NCI-H774 (cell line): ENCODE measurements around the gene TMEM267.
"Not testable (repeated sequence)": the region's sequence is repeated elsewhere in the genome, so short reads cannot be mapped to it uniquely, and the experiment has no call there.

ENCODE experiments used
- DNase-seq: peaks from one replicate; lab custom pipeline; 2025; lab: John Stamatoyannopoulos, UW

The TMEM267 gene, protein sequence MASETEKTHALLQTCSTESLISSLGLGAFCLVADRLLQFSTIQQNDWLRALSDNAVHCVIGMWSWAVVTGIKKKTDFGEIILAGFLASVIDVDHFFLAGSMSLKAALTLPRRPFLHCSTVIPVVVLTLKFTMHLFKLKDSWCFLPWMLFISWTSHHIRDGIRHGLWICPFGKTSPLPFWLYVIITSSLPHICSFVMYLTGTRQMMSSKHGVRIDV

DNA sequence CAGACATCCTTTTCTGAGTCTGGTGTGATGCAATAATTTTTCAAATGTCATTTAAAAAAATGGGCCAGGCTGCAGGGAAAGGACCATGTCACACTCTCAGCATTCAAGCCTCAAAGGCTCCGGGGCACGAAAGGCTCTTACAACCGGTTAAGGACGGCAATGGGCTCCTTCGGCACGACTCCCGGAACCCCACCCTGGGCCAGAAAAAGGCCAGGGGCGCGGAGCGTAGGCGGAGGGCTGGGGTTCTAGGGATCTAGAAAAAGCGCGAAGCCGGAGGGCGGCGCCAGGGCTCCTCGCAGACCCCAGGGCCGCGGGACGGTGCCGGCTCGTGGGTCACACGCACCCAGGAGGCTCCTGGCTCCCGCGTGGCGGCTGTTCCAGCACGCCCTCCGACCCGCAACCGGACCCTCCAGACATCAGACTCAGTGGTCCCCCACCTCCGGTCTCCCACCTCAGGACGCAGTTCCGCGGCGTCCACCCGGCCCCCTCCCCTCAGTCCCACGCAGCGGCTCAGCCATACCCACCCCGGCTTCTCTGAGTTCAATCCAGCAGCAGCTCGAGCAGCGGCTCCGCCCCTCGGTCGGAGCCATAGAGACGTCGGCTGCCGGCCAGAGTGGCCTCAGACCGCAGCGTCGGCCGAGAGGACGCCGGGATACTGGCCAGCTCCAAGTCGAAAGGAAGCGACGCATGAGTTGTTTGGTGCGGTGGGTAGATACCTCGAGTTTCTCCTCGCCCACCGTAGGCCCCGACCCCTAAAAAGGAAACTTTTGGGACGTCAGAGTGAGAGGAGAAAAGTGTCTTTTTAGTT lies at the start of gene TMEM267:
Gene TMEM267 (minus strand): TSS at position 568 of the 808 bp plus-strand sequence. CDS start 29,896 bp downstream, outside the sequence.
- peak; percentile 96 for DNase-seq

DNA sequence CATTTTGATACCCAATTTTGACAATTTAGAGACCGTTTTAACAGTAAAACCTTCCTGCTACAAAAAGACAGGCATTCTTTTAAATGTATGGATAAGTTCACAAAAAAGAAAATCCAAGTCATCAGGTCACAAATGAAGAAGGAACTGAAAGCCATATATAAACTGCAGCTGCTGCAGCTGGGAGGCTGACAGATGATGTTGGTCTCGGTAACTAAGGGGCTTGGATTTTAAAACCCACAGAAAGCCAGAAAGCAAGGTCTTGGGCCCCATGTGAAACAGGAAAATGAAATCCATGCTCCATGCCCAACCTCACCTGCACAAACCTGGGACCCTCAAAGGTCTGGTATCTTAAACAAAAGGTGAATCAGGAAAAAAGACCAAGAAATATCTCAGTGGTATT lies 47.0 kb upstream of the TMEM267 start:
- DNase-seq, result no peak

DNA sequence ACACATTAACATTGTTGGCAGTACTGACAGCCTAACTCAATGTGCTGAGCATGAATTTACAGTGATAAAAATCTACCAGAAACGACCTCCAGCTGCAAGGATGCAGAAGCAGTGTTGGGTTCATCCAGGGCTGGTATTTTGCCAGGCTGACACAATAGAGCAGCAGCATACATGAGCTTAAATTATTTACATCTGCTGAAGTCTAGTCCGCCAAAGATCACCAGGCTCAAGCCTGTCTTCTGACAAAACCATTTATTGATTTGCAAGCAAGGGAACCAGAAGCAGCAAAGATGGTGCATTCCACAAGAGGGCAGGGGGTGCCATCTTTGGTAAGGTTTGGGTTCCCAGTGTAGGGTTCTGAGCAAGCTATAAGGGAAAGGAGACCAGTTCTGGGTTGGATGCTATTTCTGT lies 40.0 kb upstream of the TMEM267 start:
- no peak for DNase-seq

DNA sequence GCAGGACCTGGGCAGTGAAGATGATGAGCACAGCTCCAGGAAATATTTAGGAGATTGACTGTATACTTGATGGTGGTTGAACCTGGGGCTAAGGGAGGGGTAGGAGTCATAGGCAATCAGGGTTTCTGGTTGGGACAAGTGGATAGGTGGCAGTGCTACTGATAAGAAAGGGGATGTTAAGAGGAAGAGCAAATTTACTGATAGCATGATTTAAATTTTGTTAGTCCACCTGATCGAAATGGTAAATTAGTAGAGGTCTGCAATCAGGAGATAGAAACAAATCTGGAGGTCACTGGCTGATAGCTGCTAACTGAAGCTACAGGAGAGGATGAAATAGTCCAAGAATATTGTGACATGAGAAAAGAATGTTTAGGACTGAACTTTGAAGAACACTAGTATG lies 37.0 kb upstream of the TMEM267 start:
- DNase-seq, result no peak

DNA sequence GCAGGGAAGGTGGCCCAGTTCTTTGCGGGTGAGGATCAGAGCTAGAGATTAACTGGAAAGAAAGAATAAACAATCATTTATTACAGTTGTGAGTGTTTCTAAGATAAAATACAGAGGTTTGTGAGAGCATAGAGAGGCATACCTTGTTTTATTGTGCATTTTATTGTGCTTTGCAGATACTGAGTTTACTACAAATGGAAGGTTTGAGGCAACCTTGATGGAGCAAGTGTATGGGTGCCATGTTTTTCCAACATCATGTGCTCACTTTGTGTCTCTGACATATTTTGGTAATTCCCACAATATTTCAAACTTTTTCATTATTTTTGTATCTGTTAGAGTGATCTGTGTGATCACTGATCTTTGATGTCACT lies 32.0 kb upstream of the TMEM267 start:
- DNase-seq, result no peak

DNA sequence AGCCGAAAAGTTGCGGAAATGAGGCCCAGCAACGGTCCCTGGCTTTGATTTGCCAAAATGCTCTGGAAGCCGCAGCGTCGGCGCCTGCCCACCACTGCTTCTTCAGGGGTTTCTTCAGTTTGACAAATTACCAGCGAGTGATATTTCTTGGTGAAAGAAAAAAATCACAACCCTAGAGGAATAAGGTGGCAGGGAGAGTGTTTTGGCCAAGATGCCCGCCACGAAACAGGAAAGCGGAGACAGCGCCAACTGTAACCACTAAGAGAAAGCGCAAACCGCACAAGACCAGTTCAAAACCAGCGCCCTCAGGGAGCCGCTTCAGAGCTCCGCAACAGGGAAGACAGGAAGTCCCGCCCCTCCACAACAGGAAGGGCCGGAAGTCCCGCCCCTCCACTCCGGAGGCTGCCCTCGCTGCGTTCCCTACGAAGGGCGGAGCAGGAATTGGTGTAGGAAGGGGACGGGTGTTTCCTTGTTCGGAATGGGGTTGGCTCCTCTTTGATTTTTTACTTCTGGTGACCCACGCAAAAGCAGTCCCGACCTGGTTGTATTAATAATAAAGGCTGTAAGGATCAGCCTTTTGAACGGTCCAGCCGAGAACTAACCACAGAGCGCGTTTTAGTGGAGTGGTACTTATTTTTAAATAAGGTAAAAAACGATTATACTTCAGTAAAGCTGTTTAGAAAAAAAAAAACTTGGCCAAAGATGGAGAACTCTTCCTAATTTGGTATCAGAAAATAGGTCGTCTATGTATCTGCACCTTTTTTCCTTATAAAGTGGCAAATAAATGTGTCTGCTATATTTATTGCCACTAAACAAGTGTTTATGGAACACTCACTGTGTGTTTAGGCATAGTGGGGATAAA lies 31.4 kb upstream of the TMEM267 start, which contains the start of gene C5orf34:
Gene C5orf34 (minus strand): TSS at position 333 of the 862 bp plus-strand sequence. CDS start 5,809 bp downstream, outside the sequence.
- DNase-seq, result peak; percentile 98

DNA sequence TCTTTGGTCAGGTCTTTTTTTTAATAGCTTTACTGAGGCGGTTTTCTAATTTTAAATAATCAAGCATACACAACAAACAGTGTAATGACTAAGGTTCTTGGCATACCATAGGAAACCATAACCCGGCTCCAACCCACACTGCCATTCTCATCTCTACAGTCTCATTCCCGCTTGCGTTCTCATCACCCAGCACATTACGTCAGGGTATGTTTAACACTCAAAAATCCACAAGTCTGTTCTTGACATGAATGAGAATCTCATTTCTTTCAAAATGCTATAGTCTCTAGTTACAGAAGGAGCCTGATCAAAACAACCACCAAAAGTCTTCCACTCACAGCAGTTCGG lies 30.8 kb upstream of the TMEM267 start:
- DNase-seq, result no peak

DNA sequence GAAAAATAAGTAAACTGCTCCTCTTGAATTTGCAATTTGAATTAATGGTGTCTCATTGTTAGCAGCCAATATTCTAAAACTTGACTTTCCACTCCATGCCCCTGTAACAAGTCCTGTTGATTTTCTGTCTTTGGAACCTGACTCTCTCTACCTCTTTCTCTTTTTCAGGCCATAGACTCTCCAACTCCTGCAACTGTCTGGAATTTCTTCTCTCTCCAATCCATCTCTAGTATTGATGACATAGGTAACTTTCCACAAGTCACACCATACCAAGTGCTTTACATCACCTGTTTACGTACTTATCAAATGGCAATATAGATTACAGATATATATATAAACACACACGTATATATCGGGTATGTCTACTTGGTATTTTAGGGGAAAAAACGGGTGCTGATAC lies 30.4 kb upstream of the TMEM267 start:
- DNase-seq, result no peak

DNA sequence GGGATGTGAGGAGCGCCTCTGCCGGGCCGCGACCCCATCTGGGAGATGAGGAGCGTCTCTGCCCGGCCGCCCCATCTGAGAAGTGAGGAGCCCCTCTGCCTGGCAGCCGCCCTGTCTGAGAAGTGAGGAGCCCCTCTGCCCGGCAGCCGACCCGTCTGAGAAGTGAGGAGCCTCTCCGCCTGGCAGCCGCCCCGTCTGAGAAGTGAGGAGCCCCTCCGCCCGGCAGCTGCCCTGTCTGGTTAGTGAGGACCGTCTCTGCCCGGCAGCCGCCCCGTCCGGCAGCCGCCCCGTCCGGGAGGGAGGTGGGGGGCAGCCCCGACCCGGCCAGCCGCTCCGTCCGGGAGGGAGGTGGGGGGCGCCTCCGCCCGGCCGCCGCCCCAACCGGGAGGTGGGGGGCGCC lies 27.4 kb upstream of the TMEM267 start:
- not testable (repeated sequence) for DNase-seq

DNA sequence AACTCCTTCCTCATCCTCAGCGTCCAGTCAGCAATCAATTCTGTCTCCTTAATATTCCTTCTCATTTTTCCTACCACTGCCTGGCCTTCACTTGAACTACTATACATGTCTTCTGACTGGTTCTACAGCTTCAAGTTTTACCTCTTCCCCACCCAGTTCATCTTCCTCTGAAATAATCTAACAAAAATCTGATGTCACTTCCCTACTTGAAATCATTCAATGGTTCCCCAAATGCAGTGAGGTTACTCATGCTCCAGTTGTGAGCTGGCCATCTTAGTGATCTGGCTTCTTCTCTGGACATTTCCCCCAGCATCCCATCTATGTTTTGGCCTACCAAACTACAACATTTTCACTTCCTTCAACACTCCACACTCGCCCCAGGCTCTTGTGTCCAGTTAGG lies 14.9 kb upstream of the TMEM267 start:
- DNase-seq, result no peak

DNA sequence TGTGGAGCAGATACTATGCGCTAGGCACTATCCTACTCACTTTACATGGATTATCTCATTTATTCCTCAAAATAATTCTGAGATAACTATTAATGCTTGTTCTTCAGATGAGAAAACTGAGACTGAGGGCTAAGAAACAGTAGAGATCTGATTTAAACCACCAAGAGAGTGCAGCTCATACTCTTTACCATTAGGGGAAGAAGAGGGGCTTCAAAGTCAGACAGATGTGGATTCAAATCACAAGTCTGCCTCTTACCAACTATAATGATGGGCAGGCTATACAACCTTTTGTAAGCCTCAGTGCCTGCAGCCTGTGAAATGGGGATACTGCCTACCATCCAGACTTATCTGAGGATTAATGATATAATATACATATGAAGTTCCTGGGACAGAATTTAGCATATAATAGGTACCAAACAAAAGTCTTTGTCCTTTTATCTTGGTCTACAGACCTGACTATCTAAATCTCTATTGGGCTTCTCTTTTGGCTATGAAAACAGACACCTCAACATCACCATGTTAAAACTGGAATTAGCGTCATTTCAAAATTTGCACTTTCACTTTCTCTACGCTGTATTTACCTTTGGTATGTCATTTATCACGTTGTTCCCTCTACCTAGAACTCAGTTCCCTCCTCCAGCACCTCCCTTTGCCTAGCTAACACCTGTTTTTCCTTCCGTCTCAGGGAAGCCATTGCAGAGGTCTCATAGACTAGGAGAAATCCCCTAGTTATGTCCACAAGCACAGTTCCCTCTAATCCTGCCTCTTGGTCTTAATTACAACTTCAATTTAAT lies 13.8 kb upstream of the TMEM267 start:
- DNase-seq, result peak; percentile 69

DNA sequence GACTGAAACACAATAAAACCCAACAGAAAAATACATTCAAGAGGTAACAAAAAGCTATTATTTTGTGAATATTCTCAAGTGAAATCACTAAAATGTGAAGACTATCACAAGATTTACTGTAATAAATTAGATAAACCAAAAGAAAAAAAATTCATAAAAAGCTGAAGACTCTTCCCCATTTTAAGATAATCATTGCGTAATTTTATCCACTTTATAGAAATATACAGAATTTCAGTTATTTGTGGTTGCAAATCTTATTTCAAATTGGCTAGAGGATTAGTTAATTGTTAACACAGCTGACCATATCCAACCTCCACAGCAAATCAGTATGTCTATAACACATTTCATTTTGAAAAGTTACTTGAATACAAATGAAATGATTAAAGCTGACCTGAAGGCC lies 7.7 kb upstream of the TMEM267 start:
- DNase-seq, result no peak

DNA sequence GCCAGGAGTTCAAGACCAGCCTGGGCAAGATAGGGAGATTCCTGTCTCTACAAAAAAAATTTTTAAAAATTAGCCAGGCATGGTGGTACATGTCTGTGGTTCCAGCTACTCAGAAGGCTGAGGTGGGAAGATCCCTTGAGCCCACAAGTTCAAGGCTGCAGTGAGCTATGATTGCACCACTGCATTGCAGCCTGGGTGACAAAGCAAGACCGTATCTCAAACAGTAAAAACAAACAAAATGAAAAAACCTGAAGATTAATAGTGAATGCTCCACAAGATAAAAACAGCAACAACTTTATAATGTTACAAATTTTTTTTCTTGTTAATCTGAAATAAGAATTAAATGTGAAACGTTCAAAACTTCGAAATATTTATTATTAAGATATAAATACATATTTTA lies 2.7 kb upstream of the TMEM267 start:
- DNase-seq, result no peak

DNA sequence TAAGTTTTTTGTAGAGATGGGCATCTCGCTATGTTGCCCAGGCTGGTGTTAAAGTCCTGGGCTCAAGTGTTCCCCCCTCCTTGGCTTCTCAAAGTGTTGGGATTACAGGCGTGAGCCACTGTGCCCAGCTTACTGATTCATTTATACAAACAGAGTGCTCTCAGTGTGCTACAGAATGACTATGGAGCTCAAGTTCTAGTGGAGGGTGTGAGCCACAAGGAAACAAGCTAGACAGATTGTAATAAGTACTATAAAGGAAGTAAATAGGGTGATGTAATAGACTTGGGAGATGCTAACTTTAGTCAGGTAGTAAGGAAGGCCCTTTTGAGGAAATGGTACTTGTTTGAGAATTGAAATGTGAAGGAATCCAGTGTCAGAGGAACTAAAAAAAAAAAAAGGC lies 1.7 kb upstream of the TMEM267 start:
- no peak for DNase-seq

DNA sequence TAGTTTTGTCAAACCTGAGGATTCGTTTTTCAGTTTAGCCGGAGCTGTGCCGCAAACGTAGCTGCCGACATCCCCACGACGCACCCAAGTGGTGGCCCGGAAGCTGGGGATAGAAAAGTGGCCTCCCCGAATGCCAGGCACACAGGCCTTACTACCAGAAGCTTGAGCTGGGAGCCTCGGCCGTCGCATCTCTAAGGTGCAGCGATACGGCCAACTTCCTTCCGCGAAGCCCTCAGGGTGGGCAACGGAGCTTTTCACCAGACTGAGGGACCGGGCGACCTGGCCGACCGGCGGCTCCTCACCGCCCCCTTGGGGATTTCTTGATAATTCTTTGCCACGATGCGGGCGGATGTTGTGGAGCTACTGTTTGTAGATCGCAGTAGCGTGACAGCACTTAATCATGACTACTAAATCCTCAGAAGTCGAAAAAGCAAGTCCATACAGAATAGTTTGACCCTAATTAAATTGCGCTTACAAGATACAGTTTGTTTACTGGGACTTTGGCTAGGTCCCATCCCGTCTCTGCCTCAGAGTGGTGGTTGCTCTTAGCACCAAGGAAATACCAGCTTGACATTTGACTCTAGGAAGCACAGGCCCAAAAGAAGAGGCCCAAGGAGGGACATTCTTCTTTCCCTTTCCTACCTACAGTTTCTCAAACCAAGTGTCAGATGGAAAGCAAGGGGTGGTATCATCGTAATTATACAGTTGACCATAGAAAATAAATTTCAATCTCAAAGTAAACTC lies 613 bp upstream of the TMEM267 start:
- peak; percentile 76 for DNase-seq

DNA sequence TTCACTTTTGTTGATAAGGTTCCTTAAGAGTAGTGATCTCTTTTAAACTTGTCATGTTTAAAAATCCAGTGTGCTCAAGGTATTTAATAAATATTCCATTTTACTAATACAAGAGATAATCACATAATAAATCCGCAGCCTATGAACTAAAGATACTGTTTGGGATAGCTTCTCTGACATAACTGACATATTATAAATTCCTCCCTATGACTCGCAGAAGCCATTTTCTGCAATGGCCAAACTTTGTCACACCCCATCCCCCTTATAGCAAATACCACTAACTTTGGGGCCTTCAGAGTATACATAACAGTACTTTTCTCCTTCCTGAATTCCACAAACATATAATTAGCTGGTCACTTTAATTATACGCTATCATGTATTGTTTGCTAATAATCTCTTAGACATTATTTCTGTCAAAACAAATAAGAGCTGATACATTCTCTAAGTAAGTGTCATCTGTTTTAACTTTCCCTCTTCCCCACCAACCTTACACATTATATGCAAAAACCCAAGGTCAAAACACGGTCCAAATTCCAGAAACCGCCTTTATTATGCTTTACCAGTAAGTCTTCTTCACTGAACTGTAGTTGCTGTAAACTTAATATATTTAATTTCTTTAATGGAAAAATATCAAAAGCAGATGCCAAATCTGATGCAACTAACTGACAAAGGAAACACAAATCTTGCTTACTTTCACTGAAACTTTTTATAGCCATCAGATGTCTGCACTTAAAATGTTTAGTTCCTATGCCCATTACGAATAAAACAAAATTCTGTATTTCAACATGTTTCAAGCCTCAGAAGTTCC lies 971 bp downstream of the TMEM267 start:
- DNase-seq, result no peak

DNA sequence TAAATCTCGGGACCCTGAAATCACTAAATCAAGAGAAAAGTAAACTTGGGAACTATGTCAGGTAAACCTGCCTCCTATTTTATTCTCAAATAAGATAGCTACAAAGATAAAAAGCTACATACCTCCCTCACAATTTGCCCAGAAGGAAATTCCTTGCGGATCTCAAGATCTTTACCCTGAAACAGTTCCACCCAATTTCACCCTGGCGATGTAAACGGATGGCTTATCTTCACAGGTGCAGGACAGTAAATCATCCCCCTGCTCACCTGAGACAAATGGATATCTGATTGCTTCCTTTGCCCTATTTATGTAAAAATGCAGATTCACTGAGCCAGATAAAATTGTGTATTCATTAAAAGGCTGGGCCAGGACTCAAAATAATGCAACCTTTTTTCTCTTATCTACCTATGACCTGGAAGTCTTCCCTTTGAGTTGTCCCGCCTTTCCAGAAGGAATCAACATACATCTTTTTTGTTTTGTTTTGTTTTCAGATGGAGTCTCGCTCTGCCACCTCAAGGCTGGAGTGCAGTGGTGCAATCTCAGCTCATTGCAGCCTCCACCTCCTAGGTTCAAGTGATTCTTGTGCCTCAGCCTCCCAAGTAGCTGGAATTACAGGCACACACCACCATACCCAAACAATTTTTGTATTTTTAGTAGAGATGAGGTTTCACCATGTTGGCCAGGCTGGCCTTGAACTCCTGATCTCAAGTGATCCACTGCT lies 13.8 kb downstream of the TMEM267 start:
- DNase-seq, result no peak

DNA sequence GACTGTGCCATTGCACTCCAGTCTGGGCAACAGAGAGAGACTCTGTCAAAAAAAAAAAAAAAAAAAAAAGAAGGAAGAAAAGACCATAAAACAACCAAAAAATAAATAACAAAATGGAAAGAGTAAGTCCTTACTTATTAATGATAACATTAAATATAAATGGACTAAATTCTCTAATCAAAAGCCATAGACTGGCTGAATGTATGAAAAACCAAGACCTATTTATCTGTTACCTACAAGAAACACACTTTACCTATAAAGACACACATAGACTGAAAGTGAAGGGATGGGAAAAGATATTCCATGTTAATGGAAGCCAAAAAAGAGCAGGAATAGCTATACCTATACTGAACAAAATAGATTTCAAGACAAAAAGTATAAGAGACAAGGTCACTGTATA lies 16.6 kb downstream of the TMEM267 start:
- DNase-seq, result no peak

DNA sequence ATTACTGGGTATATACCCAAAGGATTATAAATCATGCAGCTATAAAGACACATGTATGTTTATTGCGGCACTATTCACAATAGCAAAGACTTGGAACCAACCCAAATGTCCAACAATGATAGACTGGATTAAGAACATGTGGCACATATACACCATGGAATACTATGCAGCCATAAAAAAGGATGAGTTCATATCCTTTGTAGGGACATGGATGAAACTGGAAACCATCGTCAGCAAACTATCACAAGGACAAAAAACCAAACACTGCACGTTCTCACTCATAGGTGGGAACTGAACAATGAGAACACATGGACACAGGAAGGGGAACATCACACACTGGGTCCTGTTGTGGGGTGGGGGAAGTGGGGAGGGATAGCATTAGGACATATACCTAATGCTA lies 18.2 kb downstream of the TMEM267 start:
- DNase-seq, result not testable (repeated sequence)

DNA sequence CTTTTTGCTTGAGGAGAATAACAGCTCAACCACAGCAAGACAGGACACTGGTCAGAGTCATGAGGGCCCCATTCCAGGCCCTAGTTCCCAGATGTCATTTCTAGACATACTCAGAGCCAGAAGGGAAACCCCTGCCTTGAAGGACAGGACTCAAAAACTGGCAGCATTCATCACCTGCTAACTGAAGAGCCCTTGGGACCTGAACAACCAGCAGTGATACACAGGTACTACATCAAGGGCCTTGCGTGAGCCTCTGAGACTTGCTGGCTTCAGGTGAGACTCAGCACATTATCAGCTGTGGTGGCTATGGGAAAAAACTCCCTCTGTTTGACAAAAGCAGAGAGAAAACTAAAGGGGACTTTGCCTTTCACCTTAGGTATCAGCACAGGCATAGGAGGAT lies 22.6 kb downstream of the TMEM267 start:
- DNase-seq, result no peak
